PC-3 (cell line): ENCODE data around the gene LGSN.

ENCODE experiments used
- EZH2 ChIP-seq: fragments of 300-600 bp; sonication (generic); IDR thresholded peaks from one replicate; pipeline ENCODE4 v1.6.1; 2017; ENCODE audit warnings: antibody characterized with exemption, mild to moderate bottlenecking, low read length; ENCODE audit not compliant: unreplicated experiment
- TF ChIP-seq, protein P1 (sequence below): fragments of 300-600 bp; sonication (generic); conservative IDR thresholded peaks from 2 replicates; pipeline ENCODE4 v1.5.1; 2017; ENCODE audit warnings: antibody characterized with exemption, low read depth, mild to moderate bottlenecking, low read length

DNA sequence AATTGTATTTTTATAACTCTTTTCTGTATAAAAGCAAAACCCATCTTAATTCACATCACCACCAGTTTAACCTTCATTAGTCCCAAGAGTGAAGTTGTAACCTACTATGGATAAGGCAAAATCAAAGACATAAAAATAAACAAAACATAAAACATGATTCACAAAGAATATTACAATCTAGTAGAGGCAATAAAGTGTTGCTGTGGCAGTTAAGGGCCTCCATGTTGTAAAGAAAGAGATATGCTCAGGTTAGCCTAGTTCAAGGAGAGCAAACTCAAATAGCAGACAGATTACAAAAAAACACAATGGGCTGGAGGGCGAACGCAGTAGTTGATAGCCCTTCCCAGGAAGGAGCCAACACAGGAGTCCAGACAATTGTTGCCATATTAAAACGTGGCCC, 13.4 kb downstream of the LGSN start:
- TF ChIP-seq EZH2, result no peak
- TF ChIP-seq, protein P1, sequence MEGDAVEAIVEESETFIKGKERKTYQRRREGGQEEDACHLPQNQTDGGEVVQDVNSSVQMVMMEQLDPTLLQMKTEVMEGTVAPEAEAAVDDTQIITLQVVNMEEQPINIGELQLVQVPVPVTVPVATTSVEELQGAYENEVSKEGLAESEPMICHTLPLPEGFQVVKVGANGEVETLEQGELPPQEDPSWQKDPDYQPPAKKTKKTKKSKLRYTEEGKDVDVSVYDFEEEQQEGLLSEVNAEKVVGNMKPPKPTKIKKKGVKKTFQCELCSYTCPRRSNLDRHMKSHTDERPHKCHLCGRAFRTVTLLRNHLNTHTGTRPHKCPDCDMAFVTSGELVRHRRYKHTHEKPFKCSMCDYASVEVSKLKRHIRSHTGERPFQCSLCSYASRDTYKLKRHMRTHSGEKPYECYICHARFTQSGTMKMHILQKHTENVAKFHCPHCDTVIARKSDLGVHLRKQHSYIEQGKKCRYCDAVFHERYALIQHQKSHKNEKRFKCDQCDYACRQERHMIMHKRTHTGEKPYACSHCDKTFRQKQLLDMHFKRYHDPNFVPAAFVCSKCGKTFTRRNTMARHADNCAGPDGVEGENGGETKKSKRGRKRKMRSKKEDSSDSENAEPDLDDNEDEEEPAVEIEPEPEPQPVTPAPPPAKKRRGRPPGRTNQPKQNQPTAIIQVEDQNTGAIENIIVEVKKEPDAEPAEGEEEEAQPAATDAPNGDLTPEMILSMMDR, result no peak
